ENCODE measurements around the gene MAML2. TPM values are rescaled to one million over a fixed set of nuclear protein-coding genes. Genes with fewer than 3 reads are reported as not detected.

The MAML2 gene
- total and polyA plus RNA-seq, 4 donors, result 3.8 to 41.8 (median 13.7) TPM

GRCh38 chr11:96218006-96218405 is 125.0 kb downstream of the MAML2 start:
- Histone ChIP-seq H3K9ac (ENCODE audit: insufficient read depth in 1 of 2, low read length in 2 of 2) (no peak overlapping the region), H3K36me3 (ENCODE audit: control insufficient read depth in 4 of 4, insufficient read depth in 4 of 4, low read length in 4 of 4) (peaks cover 0 to 3% (median 0%) of the 10 kb centered on the region in 4 donors), H3K27me3 (ENCODE audit: control insufficient read depth in 3 of 3, insufficient read depth in 3 of 3, low read length in 2 of 3) (no peaks in the 10 kb centered on the region), H3K9me3 (ENCODE audit: control insufficient read depth in 4 of 4, insufficient read depth in 3 of 4, low read length in 3 of 4) (no peaks in the 10 kb centered on the region), H3K4me3 (no peak overlapping the region), H3K4me1 (ENCODE audit: control insufficient read depth in 5 of 5, insufficient read depth in 5 of 5, low read length in 5 of 5) (peaks cover 14 to 90% (median 43%) of the 10 kb centered on the region in 5 donors), H3K27ac (ENCODE audit: low read depth in 1 of 2, low read length in 1 of 2) (no peak overlapping the region)
- TF ChIP-seq CTCF (IDR thresholded peaks at IDR 0.05; ENCODE audit: control extremely low read depth, extremely low read depth), result no peak
- DNase-seq (peak; percentile 91 to 97 (median 96)), ATAC-seq (ENCODE audit: insufficient read depth, low FRiP score) (no peak)
- WGBS, 2 donors, result 62 to 68% methylated on average over 5 of the region's 5 CpGs

- Histone ChIP-seq H3K9me3 (ENCODE audit: control insufficient read depth in 4 of 4, insufficient read depth in 3 of 4, low read length in 3 of 4) (no peaks in the 10 kb centered on the region), H3K36me3 (ENCODE audit: control insufficient read depth in 4 of 4, insufficient read depth in 4 of 4, low read length in 4 of 4) (peaks cover 0 to 3% (median 0%) of the 10 kb centered on the region in 4 donors), H3K27me3 (ENCODE audit: control insufficient read depth in 3 of 3, insufficient read depth in 3 of 3, low read length in 2 of 3) (no peaks in the 10 kb centered on the region), H3K4me1 (ENCODE audit: control insufficient read depth in 5 of 5, insufficient read depth in 5 of 5, low read length in 5 of 5) (peaks cover 13 to 94% (median 46%) of the 10 kb centered on the region in 5 donors), H3K27ac (ENCODE audit: low read depth in 1 of 2, low read length in 1 of 2) (peak overlapping the region in 1 of 2 donors; percentile 4), H3K9ac (ENCODE audit: insufficient read depth in 1 of 2, low read length in 2 of 2) (no peak overlapping the region), H3K4me3 (no peak overlapping the region)
- 91 to 94% methylated on average over 5 of the region's 5 CpGs for WGBS, 2 donors
- ATAC-seq (ENCODE audit: insufficient read depth, low FRiP score) (no peak), DNase-seq (no peak)
- TF ChIP-seq CTCF (IDR thresholded peaks at IDR 0.05; ENCODE audit: control extremely low read depth, extremely low read depth), result no peak
Observed at GRCh38 chr11:96217206-96217605, 125.8 kb downstream of the MAML2 start.

- DNase-seq, result no peak
- no peak for TF ChIP-seq CTCF (IDR thresholded peaks at IDR 0.05; ENCODE audit: control extremely low read depth, extremely low read depth)
- Histone ChIP-seq H3K4me1 (ENCODE audit: control insufficient read depth in 5 of 5, insufficient read depth in 5 of 5, low read length in 5 of 5) (peaks cover 10 to 83% (median 43%) of the 10 kb centered on the region in 5 donors), H3K9me3 (ENCODE audit: control insufficient read depth in 4 of 4, insufficient read depth in 3 of 4, low read length in 3 of 4) (no peaks in the 10 kb centered on the region), H3K9ac (ENCODE audit: insufficient read depth in 1 of 2, low read length in 2 of 2) (no peak overlapping the region), H3K4me3 (no peak overlapping the region), H3K27ac (ENCODE audit: low read depth in 1 of 2, low read length in 1 of 2) (peak overlapping the region; percentile 72 to 92), H3K27me3 (ENCODE audit: control insufficient read depth in 3 of 3, insufficient read depth in 3 of 3, low read length in 2 of 3) (no peaks in the 10 kb centered on the region), H3K36me3 (ENCODE audit: control insufficient read depth in 4 of 4, insufficient read depth in 4 of 4, low read length in 4 of 4) (no peaks in the 10 kb centered on the region)
- ATAC-seq (ENCODE audit: insufficient read depth, low FRiP score), result no peak
Observed at GRCh38 chr11:96215826-96216225, 127.2 kb downstream of the MAML2 start.
